AG10803 (cell line): ENCODE results near the gene BRMS1L.
"Not testable (repeated sequence)": the region's sequence is repeated elsewhere in the genome, so short reads cannot be mapped to it uniquely, and the experiment has no call there.

Source experiments
- DNase-seq: peaks from one replicate; pipeline ENCODE4 v3.0.0; 2010; ENCODE audit warnings: low read depth
- H3K4me3 ChIP-seq: 2 replicates; pipeline ENCODE4 v1.5.1; 2011; ENCODE audit warnings: mild to moderate bottlenecking, low read length, control low read depth
- TF ChIP-seq, protein P1 (sequence below): conservative IDR thresholded peaks from 2 replicates; pipeline ENCODE4 v1.5.1; 2011; ENCODE audit warnings: mild to moderate bottlenecking, low read length, control low read depth, inconsistent platforms

BRMS1L gene, protein sequence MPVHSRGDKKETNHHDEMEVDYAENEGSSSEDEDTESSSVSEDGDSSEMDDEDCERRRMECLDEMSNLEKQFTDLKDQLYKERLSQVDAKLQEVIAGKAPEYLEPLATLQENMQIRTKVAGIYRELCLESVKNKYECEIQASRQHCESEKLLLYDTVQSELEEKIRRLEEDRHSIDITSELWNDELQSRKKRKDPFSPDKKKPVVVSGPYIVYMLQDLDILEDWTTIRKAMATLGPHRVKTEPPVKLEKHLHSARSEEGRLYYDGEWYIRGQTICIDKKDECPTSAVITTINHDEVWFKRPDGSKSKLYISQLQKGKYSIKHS

DNA sequence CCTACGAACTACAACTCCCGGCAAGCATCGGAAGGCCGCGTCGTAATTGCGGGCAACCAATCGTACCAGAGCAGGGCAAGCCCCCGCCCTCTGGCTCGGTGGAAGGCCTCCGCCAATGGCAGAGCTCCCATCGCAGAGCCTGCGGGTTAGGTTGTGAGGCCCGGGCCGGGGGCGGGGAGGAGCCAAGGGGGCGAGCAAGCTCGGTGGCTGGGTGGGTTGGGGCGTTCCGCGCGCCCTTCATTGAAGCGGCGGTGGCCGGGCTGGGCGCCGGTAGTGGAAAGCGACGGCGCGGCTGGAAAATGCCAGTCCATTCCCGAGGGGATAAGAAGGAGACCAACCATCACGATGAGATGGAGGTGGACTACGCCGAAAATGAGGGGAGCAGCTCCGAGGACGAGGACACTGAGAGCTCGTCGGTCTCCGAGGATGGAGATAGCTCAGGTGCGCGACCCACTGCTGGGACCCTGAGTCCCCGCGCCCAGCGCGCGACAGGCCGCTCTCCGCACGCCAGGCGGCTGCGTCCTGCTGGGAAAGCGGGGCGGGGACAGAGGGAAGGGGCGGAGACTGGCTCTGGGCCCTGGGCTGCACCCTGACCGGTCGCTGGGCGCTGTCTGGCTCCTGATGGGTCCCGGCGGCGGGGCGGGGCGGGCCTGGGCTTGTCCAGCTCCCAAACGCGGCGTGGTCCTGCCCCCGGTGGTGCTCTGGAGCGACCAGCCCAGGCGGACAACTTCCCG is at the start of gene BRMS1L:
BRMS1L (plus strand) TSS at position 121 of the 734 bp plus-strand sequence; CDS start at position 300, 179 bp downstream.
- H3K4me3 ChIP-seq, result peak within 1 kb of the TSS; percentile 99
- DNase-seq, result peak; percentile 99
- TF ChIP-seq, protein P1, sequence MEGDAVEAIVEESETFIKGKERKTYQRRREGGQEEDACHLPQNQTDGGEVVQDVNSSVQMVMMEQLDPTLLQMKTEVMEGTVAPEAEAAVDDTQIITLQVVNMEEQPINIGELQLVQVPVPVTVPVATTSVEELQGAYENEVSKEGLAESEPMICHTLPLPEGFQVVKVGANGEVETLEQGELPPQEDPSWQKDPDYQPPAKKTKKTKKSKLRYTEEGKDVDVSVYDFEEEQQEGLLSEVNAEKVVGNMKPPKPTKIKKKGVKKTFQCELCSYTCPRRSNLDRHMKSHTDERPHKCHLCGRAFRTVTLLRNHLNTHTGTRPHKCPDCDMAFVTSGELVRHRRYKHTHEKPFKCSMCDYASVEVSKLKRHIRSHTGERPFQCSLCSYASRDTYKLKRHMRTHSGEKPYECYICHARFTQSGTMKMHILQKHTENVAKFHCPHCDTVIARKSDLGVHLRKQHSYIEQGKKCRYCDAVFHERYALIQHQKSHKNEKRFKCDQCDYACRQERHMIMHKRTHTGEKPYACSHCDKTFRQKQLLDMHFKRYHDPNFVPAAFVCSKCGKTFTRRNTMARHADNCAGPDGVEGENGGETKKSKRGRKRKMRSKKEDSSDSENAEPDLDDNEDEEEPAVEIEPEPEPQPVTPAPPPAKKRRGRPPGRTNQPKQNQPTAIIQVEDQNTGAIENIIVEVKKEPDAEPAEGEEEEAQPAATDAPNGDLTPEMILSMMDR, result no peak; the same call in 1 of the 2 replicates

DNA sequence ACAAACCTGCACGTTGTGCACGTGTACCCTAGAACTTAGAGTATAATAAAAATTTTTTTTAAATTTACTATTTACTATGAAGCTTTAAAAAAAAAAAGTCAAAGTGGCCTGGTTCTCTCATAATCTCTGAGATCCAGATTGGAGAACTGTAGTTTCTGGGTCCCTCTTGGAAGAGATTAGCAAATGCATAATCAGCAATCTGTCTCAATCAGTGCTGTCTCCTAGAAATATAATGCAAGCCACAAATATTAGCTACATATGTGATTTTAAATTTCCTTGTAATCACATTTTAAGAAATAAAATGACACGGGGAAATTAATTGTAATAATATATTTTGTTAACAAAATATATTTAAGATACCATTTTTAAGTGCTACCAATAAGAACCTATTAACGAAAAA is 49.3 kb upstream of the BRMS1L start:
- H3K4me3 ChIP-seq, result no peak overlapping the region
- DNase-seq, result no peak
- TF ChIP-seq, protein P1, result no peak

DNA sequence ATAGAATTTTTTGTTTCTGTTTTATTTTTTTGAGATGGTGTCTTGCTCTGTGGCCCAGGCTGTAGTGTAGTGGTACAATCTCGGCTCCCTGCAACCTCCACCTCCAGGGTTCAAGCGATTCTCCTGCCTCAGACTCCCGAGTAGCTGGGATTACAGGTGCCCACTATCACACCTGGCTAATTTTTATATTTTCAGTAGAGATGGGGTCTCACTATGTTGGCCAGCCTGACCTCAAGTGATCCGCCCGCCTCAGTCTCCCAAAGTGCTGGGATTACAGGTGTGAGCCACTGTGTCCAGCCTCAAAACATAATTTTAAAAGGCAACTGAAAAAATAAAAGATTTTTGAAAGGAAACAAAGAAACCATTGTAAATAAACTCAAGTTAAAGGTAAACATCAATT is 48.6 kb upstream of the BRMS1L start:
- not testable (repeated sequence) for H3K4me3 ChIP-seq

DNA sequence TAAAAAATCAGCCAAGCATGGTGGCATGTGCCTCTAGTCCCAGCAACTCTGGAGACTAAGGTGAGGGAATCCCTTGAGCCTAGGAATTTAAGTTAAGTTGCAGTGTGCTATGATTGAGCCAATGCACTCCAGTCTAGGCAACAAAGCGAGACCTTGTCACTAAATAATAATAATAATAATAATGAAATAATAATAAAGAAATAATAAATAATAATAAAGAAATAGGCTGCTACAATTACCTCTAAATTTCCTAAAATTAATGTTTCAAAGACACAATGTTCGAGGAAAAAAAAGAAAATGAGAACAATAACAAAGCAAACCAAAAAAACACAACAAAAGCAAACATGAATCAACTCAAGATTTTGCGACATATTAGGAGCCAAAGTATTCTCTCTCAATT is 46.8 kb upstream of the BRMS1L start:
- TF ChIP-seq, protein P1, result no peak
- no peak overlapping the region for H3K4me3 ChIP-seq
- no peak for DNase-seq

More for the DNA sequence above, 48.6 kb upstream of the BRMS1L start:
- DNase-seq, result not testable (repeated sequence)

DNA sequence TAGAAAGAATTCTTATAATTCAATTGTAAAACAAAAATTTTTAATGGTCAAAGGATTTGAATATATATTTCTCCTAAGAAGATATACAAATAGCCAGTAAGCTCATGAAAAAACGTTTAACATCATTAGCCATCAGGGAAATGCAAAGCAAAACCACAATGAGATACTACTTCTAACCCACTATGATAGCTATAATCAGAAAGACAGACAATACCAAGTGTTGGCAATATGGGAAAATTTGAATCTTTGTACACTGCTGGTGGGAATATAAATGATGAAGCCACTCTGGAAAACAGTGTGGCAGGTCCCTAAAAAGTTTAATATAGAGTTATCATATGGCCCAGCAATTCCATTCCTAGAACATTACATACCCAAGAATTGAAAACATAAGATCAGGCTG is 42.4 kb upstream of the BRMS1L start:
- H3K4me3 ChIP-seq, result no peak overlapping the region
- DNase-seq, result no peak
- TF ChIP-seq, protein P1, result no peak

DNA sequence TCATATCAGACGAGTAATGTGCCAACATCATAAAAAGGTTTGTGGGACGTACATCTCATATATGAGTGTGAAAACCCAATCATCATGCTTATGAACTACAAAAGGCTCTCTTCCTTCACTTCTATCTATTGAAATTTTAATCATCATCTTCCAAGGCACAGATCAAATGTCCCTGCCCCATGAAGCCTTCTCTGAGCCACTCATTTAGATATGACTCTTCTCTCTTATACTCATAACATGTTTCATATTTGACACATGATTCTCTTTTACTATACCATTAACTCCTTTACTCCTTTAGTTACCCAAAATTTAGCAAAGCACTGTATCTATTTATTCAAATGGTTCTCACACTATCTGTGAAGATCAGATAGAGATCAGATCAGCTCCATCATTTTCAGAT is 39.3 kb upstream of the BRMS1L start:
- TF ChIP-seq, protein P1, result no peak
- DNase-seq, result no peak
- H3K4me3 ChIP-seq, result no peak overlapping the region

DNA sequence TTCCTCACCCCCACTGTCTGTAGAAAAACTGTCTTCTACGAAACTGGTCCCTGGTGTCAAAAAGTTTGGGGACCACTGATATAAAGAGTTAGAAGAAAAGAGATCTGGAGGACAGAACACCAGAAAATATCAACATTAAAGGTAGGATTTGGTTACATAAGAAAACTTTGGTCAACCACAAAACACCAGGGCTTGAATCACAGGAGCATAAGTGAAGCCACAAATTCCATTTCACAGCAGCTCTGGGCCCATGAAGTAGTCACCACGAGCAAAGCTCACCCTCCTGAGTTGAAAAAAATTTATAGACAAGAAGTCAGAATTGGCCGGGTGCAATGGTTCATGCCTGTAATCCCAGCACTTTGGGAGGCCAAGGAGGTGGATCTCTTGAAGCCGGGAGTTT is 36.5 kb upstream of the BRMS1L start:
- DNase-seq, result peak; percentile 63
- TF ChIP-seq, protein P1, result no peak
- H3K4me3 ChIP-seq, result no peak overlapping the region
